ENCODE data around the gene GLIS1. TPM values are rescaled to one million over a fixed set of nuclear protein-coding genes. Genes with fewer than 3 reads are reported as not detected.

GLIS1 gene
- total RNA-seq, 1 donor from 2014 or later: 1.6 TPM

DNA sequence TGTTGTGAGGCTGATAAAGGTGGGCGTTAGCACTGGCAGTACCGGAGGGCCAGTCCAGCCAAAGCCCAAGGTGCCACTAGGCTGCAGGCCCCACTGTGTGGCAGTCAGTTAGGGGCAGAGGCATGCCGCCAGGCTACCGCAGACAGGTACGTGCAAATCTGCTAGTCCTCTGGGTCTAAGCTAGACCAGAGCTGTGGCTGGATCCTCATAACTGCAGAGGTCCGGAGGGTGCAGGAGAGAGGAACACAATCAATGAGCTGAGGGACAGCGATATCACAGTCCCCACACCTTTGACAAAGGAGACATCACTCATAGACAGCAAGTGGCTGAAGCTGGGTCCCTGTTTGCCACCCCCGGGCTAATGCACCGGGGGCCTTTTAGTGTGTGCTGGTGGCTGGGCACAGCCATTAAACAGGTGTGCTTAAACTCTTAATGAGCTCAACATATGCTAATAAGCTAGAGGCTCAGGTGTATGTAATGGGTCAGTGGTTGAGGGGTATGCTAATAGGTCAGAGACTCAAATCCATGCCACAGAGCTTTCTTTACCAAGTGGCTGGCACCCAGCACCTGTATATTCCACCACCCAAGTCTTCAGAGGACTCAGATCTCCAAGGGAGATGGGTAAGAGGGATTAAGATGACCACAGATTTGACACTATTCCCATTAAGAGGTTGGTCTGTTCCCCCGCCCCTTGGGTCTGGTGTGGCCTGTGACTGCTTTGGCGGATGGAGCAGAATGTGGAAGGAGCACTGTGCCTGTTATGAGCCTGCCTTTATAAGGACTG lies 82.0 kb downstream of the GLIS1 start:
- Mint-ChIP-seq H3K4me3 (no peak overlapping the region), H3K36me3 (no peaks in the 10 kb centered on the region), H3K27me3 (ENCODE audit: low read depth) (peaks cover 19% of the 10 kb centered on the region), H3K27ac (no peak overlapping the region), H3K9me3 (no peaks in the 10 kb centered on the region), H3K4me1 (peaks cover 25% of the 10 kb centered on the region)
- TF ChIP-seq, protein P1, sequence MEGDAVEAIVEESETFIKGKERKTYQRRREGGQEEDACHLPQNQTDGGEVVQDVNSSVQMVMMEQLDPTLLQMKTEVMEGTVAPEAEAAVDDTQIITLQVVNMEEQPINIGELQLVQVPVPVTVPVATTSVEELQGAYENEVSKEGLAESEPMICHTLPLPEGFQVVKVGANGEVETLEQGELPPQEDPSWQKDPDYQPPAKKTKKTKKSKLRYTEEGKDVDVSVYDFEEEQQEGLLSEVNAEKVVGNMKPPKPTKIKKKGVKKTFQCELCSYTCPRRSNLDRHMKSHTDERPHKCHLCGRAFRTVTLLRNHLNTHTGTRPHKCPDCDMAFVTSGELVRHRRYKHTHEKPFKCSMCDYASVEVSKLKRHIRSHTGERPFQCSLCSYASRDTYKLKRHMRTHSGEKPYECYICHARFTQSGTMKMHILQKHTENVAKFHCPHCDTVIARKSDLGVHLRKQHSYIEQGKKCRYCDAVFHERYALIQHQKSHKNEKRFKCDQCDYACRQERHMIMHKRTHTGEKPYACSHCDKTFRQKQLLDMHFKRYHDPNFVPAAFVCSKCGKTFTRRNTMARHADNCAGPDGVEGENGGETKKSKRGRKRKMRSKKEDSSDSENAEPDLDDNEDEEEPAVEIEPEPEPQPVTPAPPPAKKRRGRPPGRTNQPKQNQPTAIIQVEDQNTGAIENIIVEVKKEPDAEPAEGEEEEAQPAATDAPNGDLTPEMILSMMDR (IDR thresholded peaks at IDR 0.05; ENCODE audit: unreplicated experiment): no peak
- DNase-seq (ENCODE audit: low spot score in 2 of 2, unreplicated experiment in 2 of 2): no peak

DNA sequence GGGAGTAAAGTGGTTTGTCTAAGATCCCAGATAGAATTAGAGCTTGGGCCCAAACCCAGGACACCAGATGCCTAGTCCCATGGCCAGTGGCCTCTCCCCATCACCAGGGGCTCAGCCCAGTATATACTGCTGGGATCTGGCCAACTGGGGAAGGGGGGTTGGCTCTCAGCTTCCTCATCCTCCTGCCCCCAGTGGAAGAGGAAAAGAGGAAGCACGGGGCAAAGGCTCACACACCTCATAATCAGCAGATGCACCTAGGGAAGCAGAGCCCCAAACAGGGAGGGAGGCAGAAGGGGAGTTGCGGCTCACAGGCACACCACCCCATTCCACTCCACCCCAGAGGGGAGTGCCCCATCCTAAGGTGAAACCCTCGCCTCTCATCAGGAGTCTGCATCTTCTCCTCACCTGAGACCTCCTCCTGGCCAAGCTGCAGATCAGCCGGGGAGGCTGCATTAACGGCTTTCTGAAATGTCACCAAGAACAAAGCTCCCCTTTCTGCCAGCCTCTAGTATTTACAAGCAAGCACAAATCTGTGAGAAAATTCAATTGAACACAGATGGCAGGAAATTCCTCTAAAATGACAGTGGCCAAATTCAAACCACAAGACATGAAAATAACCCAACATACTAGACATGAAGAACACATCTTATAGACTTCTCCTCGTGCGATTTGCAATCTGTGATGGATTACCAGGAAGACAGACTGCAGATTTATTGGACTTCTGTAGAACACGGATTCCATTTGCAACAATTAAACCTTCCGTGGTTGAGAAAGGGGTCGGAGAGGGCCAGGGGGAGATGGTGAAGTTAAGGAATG lies 82.8 kb downstream of the GLIS1 start:
- Mint-ChIP-seq H3K4me3 (no peak overlapping the region), H3K27ac (peak overlapping the region; percentile 7), H3K4me1 (peaks cover 25% of the 10 kb centered on the region), H3K9me3 (no peaks in the 10 kb centered on the region), H3K27me3 (ENCODE audit: low read depth) (peaks cover 19% of the 10 kb centered on the region), H3K36me3 (no peaks in the 10 kb centered on the region)
- DNase-seq (ENCODE audit: low spot score in 2 of 2, unreplicated experiment in 2 of 2): no peak
- TF ChIP-seq, protein P1 (IDR thresholded peaks at IDR 0.05; ENCODE audit: unreplicated experiment): no peak

DNA sequence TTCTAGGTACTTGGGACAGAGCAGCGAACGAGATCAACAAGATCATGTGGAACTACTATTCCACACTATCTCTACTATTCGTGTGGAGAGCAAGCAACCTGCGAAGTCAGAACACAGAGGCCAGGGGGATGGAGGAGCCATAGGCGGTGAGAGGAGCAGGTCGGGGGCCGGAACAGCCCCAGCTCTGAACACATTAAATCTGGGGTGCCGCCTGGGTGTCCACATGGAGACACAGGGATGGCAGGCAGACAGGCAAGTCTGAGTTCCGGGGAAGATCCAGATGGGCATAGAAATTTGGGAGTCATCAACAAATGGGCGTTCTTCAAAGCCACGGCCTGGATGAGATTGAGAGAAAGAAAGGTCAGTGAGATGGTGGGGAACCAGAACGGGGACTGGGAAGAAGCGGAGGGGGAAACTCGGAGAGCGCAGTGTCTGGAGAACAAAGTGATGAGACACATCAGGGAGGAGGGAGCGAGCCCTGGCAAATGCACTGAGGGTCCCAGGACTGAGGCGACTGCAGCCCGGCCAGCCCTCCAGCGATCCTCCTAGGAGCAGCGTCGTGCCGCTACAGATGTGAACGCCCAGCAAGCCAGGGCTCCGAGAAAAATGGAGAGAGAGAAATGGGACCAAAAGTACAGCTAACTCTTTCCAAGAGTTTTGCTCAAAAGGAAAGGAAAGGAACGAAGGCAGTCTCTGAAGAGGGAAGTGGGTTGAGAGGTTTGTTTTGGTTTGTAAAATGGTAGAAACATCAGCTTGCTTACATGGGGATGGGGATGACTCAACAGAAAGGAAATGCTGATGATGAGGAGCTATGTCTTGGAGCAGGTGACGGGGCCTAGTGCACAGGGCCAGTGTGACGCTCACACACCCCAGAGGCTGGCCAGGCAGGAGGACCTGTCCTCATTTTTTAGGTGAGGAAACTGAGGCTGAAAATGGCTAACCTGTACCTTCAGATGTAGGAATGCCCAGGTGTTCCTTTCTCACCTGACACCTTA lies 84.5 kb downstream of the GLIS1 start:
- Mint-ChIP-seq H3K27me3 (ENCODE audit: low read depth) (peaks cover 19% of the 10 kb centered on the region), H3K27ac (no peak overlapping the region), H3K36me3 (no peaks in the 10 kb centered on the region), H3K4me3 (no peak overlapping the region), H3K4me1 (peaks cover 25% of the 10 kb centered on the region), H3K9me3 (no peaks in the 10 kb centered on the region)
- TF ChIP-seq, protein P1 (IDR thresholded peaks at IDR 0.05; ENCODE audit: unreplicated experiment): no peak
- no peak for DNase-seq (ENCODE audit: low spot score in 2 of 2, unreplicated experiment in 2 of 2)

DNA sequence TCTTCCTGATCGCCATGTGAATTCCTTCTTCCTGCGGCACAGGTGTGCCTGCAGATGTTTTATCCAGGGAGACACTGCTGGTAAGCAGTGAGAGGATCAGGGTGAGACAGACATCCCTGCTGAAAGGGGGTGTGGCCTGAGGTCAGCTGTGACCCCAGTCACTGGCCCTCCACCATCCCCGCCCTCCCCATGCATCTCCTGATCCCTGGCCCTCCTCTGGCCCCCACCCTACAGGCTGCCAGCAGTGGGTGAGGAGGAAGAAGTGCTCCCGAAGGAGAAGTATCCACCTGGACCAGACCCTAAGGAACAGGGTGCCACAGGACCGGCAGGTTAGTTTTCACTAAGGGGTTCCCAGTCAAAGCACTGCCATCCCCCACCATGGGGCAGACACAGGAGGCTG lies 85.3 kb downstream of the GLIS1 start:
- Mint-ChIP-seq H3K9me3 (no peaks in the 10 kb centered on the region), H3K4me1 (peaks cover 22% of the 10 kb centered on the region), H3K27ac (no peak overlapping the region), H3K36me3 (no peaks in the 10 kb centered on the region), H3K4me3 (no peak overlapping the region), H3K27me3 (ENCODE audit: low read depth) (peaks cover 19% of the 10 kb centered on the region)
- TF ChIP-seq, protein P1 (IDR thresholded peaks at IDR 0.05; ENCODE audit: unreplicated experiment): no peak
- no peak for DNase-seq (ENCODE audit: low spot score in 2 of 2, unreplicated experiment in 2 of 2)

DNA sequence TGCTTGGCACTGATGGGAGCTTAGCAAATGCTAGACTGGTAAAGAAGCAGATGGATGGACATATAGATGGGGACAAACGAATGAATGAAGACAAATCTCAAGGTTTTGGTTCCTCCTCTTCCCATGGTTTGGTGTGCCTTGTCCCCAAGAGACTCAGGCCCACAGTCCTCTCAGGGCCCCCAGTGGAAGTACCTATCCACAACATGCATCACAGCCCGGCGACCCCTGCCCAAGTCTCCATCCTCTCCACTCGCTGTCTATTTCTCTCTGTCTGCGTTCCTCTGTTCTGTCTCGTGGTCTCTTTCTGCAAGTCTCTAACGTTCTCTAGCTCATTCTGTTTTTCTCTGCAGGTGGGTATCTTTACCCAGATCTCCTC lies 85.8 kb downstream of the GLIS1 start:
- no peak overlapping the region for H3K27ac Mint-ChIP-seq
- TF ChIP-seq, protein P1 (IDR thresholded peaks at IDR 0.05; ENCODE audit: unreplicated experiment): no peak
- no peaks in the 10 kb centered on the region for H3K36me3 Mint-ChIP-seq
- H3K4me1 Mint-ChIP-seq: peaks cover 19% of the 10 kb centered on the region
- no peaks in the 10 kb centered on the region for H3K9me3 Mint-ChIP-seq
- no peak for DNase-seq (ENCODE audit: low spot score in 2 of 2, unreplicated experiment in 2 of 2)
- peaks cover 19% of the 10 kb centered on the region for H3K27me3 Mint-ChIP-seq (ENCODE audit: low read depth)
- H3K4me3 Mint-ChIP-seq: no peak overlapping the region

Data from mesothelial cell of epicardium (in vitro differentiated cells).